ENCODE results near the gene ABCA1. TPM values are rescaled to one million over a fixed set of nuclear protein-coding genes. Genes with fewer than 3 reads are reported as not detected.

The ABCA1 gene
- total RNA-seq, 4 donors from 2014 or later, result 101 to 182 (median 151) TPM

GRCh38 chr9:104810421-104811339, 117.3 kb downstream of the ABCA1 start:
- no peak for TF ChIP-seq CTCF (IDR thresholded peaks at IDR 0.05; ENCODE audit: low read depth)

GRCh38 chr9:104808035-104808614, 119.8 kb downstream of the ABCA1 start:
- TF ChIP-seq CTCF (IDR thresholded peaks at IDR 0.05; ENCODE audit: low read depth), result no peak

- no peak for TF ChIP-seq CTCF (IDR thresholded peaks at IDR 0.05; ENCODE audit: low read depth)
These were observed 122.5 kb downstream of the ABCA1 start for GRCh38 chr9:104805441-104805840.

- no peak for TF ChIP-seq CTCF (IDR thresholded peaks at IDR 0.05; ENCODE audit: low read depth)
These were observed 125.0 kb downstream of the ABCA1 start for GRCh38 chr9:104802906-104803305.

GRCh38 chr9:104802110-104802509, 125.8 kb downstream of the ABCA1 start:
- no peak for TF ChIP-seq CTCF (IDR thresholded peaks at IDR 0.05; ENCODE audit: low read depth)

- TF ChIP-seq CTCF (IDR thresholded peaks at IDR 0.05; ENCODE audit: low read depth), result no peak
These were observed 127.7 kb downstream of the ABCA1 start for GRCh38 chr9:104800068-104800785.
